ENCODE data around the gene DSCAML1.

DSCAML1 gene

DNA sequence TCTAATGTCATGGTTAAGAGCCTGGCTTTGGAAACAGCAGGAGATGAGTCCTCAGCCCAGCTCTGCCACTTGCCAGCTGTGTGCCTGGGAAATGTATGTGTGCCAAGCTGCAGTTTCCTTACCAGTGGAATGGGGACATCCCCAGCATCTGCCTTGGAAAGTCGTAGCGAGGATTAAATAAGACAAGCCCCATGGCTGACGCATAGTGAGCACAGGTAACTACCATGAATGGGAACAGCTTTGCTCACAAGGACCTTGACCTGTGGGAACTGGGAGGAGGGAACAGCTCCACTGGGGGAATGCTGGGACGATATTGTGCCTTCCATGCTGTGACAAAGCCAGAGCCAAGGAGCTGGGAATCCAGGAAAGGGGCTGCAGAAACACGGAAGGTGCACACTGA is 2.6 kb upstream of the DSCAML1 start:
- no peak for DNase-seq
- ATAC-seq = no peak
- no peak overlapping the region for H3K27ac Mint-ChIP-seq
- H3K9me3 Mint-ChIP-seq = no peaks in the 10 kb centered on the region
- H3K4me3 Mint-ChIP-seq = no peak overlapping the region
- peaks cover 14% of the 10 kb centered on the region for H3K4me1 Mint-ChIP-seq
- H3K36me3 Mint-ChIP-seq (ENCODE audit: low read depth) = no peaks in the 10 kb centered on the region
- H3K27me3 Mint-ChIP-seq = peaks cover 33% of the 10 kb centered on the region

DNA sequence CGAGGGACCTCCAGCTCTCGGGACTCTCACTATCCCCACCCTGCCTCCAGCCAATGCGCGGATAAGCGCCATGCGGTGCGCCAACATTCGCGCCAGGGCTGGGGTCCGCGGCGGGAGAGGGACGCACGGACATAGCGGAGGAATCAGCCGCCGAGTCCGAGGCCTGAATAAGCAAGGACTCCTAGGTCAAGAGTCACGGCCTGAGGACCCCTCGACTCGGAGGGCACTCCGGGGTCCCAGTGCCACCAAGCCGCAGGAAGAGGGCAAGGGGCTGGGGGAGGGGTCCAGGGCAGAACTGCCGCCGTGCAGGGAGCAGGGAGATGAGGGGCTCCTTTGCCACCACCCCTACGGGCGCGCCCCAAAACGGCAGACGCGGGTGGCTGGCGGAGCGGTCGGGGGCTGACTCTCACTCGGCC is 552 bp downstream of the DSCAML1 start:
- H3K4me3 Mint-ChIP-seq = peak overlapping the region; percentile 36
- ATAC-seq (no peak), DNase-seq (no peak)
- H3K27me3 Mint-ChIP-seq = peaks cover 57% of the 10 kb centered on the region
- H3K9me3 Mint-ChIP-seq = no peaks in the 10 kb centered on the region
- peaks cover 14% of the 10 kb centered on the region for H3K4me1 Mint-ChIP-seq
- H3K27ac Mint-ChIP-seq = no peak overlapping the region
- H3K36me3 Mint-ChIP-seq (ENCODE audit: low read depth) = no peaks in the 10 kb centered on the region

DNA sequence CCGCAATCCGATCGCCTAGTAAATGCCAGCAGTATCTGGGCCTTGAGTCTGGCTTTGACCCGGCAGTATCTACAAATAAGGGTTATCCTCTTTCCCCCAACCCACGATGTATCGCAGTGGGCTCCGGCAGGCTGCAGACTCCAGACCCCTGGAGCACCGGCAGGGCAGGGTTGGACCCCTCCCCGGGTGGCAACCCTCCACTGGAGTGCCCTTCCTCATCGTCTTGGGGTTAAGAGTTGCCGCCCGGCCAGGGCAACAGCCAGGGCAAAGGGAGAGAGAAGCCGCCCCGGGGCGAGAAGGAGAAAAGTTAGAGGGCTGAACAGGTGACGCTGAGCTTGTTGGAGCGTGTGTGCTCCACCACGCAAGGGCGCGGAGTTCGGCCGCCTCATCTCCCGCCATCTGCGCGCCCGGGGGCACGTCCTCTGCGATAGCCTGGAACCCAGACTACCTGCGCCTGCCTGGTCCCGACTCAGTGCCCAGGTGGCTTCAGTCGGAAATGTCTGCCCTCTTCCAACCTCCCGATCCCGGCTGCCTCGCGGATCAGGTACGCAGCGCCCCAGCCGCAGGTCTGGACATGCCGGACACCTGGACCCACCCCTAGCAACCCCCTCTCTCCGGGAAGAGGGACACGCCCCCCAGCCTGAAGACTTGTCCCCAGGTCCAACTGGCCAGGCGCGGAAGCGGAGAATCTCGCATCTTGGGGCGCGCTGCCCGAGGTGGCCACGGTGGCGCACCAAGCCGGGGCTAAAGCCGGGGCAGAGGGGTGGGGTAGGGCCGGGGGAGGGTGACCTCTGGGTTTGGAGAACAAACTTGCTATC is 1.2 kb downstream of the DSCAML1 start:
- DNase-seq (no peak), ATAC-seq (no peak)
- Mint-ChIP-seq H3K9me3 (no peaks in the 10 kb centered on the region), H3K27ac (no peak overlapping the region), H3K36me3 (ENCODE audit: low read depth) (no peaks in the 10 kb centered on the region), H3K27me3 (peaks cover 58% of the 10 kb centered on the region), H3K4me3 (peak overlapping the region; percentile 36), H3K4me1 (peaks cover 14% of the 10 kb centered on the region)

DNA sequence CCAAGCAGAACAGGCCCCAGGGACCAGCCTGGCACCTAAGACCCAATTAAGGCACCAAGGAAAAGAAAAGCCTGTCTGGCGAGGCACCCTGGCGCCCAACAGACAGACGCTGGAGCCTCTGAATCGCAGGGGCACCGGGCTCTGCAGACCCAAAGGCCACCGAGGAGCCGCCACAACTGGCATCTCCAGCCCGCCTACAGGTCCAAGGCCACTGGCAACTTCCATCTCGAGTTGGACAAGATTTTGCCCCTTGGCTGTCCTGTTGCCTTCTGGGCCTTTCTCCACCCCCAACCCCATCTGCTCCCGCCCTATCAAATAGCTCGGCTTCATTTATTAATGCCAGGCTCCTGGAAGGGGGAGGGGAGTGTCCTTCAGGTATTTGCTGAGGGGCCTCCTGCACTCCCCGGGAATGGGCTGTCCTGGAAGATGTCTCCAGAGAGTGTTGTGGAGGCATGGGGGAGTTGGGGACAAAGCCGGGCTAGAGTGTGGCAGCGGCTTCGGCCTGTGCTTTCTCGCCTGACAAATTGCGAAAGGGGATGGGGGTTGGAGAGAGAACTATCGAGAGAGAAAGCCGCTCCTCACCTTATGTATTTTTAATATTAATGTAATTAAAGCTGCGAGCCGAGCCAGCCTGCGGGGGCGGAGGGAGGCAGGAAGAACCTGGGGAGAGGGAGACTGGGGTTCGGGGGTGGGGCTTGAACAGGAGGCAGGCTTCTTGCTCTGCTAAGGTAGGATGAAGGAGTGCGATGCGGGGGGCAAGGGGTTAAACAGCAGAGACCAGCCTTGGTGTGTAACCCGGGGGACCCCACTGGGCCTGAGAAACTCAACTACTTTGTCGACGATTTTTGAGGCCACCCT is 2.0 kb downstream of the DSCAML1 start:
- Mint-ChIP-seq H3K4me3 (no peak overlapping the region), H3K4me1 (peaks cover 14% of the 10 kb centered on the region), H3K27ac (no peak overlapping the region), H3K27me3 (peaks cover 63% of the 10 kb centered on the region), H3K36me3 (ENCODE audit: low read depth) (no peaks in the 10 kb centered on the region), H3K9me3 (no peaks in the 10 kb centered on the region)
- DNase-seq (no peak), ATAC-seq (no peak)

DNA sequence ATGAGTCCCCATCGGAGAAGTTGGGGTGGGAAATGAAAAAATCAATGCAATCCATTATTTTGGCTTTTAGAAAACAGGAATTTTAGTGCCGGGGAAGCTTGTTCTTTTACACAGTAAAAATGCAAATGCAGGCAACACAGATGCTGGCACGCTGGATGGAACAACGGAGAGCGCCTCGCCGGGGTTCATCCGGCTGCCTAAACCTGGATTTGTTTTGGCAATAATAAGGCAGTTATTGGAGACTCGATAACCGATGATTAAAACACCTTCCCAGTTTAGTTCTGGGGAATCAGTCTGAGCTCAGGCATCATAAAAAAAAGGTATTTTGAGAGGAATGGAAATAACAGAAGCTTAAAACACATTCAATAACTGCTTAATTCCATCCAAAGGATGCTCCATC is 2.9 kb downstream of the DSCAML1 start:
- H3K4me1 Mint-ChIP-seq = peaks cover 14% of the 10 kb centered on the region
- no peaks in the 10 kb centered on the region for H3K9me3 Mint-ChIP-seq
- ATAC-seq = no peak
- no peak overlapping the region for H3K4me3 Mint-ChIP-seq
- H3K27me3 Mint-ChIP-seq = peaks cover 60% of the 10 kb centered on the region
- no peak for DNase-seq
- no peak overlapping the region for H3K27ac Mint-ChIP-seq
- no peaks in the 10 kb centered on the region for H3K36me3 Mint-ChIP-seq (ENCODE audit: low read depth)

DNA sequence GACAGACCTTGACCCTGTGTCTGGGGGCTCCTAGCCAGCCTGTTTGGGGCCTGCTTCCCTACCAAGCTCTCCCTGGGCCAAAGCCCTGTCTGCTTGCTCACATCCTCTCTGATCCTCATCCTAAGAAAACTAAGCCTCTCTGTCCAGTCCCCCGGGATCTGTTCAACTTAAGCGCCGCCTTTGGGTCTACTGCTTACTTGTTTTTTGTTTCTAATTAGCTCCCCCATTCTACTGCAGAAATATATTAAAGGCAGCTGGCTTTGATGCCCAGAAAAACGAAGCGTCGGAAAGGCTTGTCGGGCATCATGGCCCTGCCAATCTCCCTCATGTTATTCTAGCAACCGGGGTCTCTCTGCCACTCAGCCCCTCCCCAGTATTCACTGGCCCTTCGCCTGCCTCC is 3.4 kb downstream of the DSCAML1 start:
- H3K9me3 Mint-ChIP-seq = no peaks in the 10 kb centered on the region
- H3K36me3 Mint-ChIP-seq (ENCODE audit: low read depth) = no peaks in the 10 kb centered on the region
- DNase-seq = no peak
- no peak overlapping the region for H3K27ac Mint-ChIP-seq
- peaks cover 57% of the 10 kb centered on the region for H3K27me3 Mint-ChIP-seq
- ATAC-seq = no peak
- no peak overlapping the region for H3K4me3 Mint-ChIP-seq
- H3K4me1 Mint-ChIP-seq = peaks cover 14% of the 10 kb centered on the region

DNA sequence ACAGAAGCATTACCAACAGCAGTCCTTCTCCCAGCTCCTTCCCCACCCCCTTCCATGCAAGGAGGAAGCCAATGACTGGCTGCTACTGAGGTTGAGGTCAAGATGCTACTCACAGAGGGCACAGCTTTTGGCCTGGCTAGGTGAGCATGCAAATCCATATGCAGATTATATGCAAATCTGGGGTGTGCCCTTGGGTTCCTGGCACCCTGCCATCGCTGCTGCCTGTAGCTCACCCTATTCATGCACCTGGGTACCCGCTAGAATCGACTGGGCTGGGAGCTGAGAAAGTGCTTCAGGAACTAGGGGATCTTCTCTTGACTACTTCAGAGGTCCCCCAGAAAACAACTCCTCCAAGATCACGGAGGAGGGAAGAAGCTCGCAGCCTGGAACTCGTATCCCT is 4.0 kb downstream of the DSCAML1 start:
- no peak overlapping the region for H3K27ac Mint-ChIP-seq
- no peak for DNase-seq
- no peak overlapping the region for H3K4me3 Mint-ChIP-seq
- ATAC-seq = no peak
- H3K27me3 Mint-ChIP-seq = peaks cover 56% of the 10 kb centered on the region
- H3K36me3 Mint-ChIP-seq (ENCODE audit: low read depth) = no peaks in the 10 kb centered on the region
- no peaks in the 10 kb centered on the region for H3K9me3 Mint-ChIP-seq
- H3K4me1 Mint-ChIP-seq = peaks cover 14% of the 10 kb centered on the region

DNA sequence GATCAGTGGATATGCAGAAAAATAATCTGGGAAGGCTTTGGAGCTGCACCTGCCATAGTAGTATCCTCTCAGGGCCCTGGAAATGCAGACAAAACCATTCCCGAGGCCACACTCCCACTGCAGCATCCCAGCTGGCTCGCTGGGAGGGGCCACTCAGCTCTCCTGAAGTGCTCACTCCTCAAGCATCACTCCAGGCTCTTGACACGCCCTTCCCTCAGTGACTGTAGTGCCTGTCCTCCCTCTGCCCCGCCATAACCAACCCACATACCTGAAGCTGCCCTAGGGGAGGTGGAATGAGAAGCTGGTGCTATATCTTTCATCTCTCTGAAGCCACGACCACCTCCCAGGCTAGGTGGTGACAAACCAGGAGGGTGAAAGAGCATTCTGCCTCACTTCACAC is 4.8 kb downstream of the DSCAML1 start:
- Mint-ChIP-seq H3K36me3 (ENCODE audit: low read depth) (no peaks in the 10 kb centered on the region), H3K4me3 (no peak overlapping the region), H3K4me1 (peaks cover 11% of the 10 kb centered on the region), H3K9me3 (no peaks in the 10 kb centered on the region), H3K27me3 (peaks cover 55% of the 10 kb centered on the region), H3K27ac (no peak overlapping the region)
- no peak for ATAC-seq
- no peak for DNase-seq

DNA sequence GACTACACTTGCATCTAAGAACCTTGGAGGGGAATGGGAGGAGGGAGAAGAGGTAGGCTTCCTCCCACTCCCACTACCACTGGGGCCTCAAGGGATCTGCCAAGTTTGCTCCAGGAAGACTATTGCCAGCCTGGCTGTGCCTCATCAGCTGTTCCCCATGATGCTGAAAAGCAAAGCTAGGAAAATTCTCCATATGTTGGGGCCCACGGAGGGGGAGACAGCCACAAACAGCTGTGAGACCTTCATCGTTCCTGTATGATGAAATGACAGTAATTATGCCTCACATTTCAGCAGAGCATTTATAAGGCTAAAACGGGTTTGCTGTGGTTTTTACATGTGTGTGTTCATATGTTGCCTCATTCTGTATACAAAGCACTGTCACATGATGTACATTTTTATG is 6.7 kb downstream of the DSCAML1 start:
- ATAC-seq (no peak), DNase-seq (no peak)
- no peak overlapping the region for H3K27ac Mint-ChIP-seq
- no peak overlapping the region for H3K4me3 Mint-ChIP-seq
- no peaks in the 10 kb centered on the region for H3K9me3 Mint-ChIP-seq
- peaks cover 3% of the 10 kb centered on the region for H3K4me1 Mint-ChIP-seq
- peaks cover 49% of the 10 kb centered on the region for H3K27me3 Mint-ChIP-seq
- H3K36me3 Mint-ChIP-seq (ENCODE audit: low read depth) = no peaks in the 10 kb centered on the region

DNA sequence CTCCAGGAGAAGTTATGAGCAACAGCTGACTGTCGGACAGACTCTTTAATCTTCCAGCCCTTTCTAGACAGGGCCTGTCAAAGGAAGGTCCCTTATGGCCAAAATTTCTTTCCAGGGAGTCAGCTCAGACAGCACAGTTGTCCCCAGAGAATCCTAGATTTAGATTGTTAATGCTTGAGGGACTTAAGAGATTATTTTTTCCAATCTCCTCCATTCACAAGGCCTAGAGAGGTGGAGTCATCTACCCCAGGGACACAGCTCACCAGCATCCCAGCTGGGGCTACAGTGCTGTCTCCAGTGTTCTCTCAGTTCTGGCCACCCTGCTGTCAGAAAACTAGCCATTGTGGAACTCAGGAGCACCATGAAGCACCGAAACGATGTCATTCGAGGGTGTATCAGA is 7.8 kb downstream of the DSCAML1 start:
- H3K27me3 Mint-ChIP-seq = peaks cover 44% of the 10 kb centered on the region
- ATAC-seq (no peak), DNase-seq (no peak)
- H3K9me3 Mint-ChIP-seq = no peaks in the 10 kb centered on the region
- no peaks in the 10 kb centered on the region for H3K36me3 Mint-ChIP-seq (ENCODE audit: low read depth)
- no peak overlapping the region for H3K27ac Mint-ChIP-seq
- H3K4me1 Mint-ChIP-seq = no peaks in the 10 kb centered on the region
- H3K4me3 Mint-ChIP-seq = no peak overlapping the region

DNA sequence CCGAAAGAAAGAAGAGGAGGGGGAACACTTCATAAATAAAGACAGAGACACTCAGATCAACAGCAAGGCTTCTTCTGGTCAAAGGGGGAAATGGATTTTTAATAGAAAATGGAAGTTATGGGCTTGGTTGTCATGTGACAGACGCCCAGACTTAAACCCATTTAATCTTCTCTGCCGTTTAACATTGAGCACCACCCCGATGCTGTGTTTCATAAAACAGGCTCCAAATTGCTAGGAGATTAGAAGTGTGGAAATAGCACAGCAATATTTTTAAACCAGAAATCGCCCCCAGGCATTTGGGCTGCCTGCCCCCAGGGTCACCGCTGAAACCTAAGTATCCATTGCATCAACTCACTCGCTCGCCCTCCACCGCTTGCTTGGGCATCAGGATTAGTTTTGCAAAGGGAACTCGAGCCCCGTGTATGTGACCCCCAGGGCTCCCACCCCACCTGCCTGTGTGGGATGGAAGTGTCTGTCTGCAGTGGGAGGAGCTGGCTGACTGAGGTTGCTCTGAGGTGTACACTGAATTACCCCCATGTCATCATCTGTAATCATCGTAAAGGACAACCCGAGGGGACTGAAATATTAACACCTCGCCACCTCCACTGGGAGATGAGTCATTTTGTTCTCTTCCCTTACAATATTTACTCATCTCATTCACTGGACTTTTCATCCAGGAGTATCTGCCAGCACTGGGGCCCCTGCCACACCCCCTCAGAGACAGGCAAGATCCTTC is 10.7 kb downstream of the DSCAML1 start:
- H3K4me3 Mint-ChIP-seq = no peak overlapping the region
- no peaks in the 10 kb centered on the region for H3K4me1 Mint-ChIP-seq
- no peaks in the 10 kb centered on the region for H3K9me3 Mint-ChIP-seq
- no peak for DNase-seq
- peaks cover 24% of the 10 kb centered on the region for H3K27me3 Mint-ChIP-seq
- no peak for ATAC-seq
- H3K27ac Mint-ChIP-seq = no peak overlapping the region
- no peaks in the 10 kb centered on the region for H3K36me3 Mint-ChIP-seq (ENCODE audit: low read depth)

DNA sequence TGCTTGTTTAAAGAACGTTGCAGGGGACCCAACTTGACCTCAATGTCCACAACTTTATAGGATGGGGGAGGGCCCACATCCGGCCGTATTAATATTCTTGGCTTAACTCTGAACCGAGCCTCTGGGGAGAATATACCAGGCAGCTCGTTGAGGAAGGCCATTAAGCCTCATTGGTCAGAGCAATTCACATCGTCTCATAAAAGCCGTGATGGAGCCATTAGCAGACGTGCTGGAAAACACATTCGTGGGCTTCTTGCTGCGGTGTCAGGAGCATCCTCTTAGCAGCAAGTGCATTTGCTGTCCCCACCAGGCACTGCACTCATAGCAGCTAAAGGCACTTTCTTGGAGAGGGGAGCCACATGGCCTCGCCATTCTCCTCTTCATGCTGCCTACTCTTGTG is 14.9 kb downstream of the DSCAML1 start:
- Mint-ChIP-seq H3K27ac (no peak overlapping the region), H3K4me3 (no peak overlapping the region), H3K36me3 (ENCODE audit: low read depth) (no peaks in the 10 kb centered on the region), H3K9me3 (no peaks in the 10 kb centered on the region), H3K27me3 (peaks cover 9% of the 10 kb centered on the region), H3K4me1 (no peaks in the 10 kb centered on the region)
- no peak for DNase-seq
- no peak for ATAC-seq

DNA sequence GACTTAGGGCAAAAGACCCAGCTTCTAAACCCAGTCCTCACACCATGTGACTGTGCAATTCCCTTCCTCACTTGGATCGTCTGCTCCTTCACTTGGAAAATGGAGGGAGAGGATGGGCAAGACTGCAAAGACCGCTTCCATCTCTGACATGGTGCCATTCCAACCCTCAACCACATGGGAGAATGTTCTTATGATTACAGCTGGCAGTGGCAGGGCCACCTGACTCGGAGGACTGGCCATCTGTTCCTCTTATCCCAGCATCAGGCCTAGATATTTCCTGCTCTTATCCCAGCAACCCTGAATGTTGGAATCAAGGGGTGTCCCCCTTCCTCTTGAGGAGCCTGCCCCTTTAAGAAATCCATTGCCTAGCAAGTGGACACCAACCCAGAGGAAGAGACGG is 15.4 kb downstream of the DSCAML1 start:
- H3K27me3 Mint-ChIP-seq = peaks cover 9% of the 10 kb centered on the region
- H3K4me3 Mint-ChIP-seq = no peak overlapping the region
- no peaks in the 10 kb centered on the region for H3K36me3 Mint-ChIP-seq (ENCODE audit: low read depth)
- ATAC-seq (no peak), DNase-seq (no peak)
- no peaks in the 10 kb centered on the region for H3K9me3 Mint-ChIP-seq
- H3K27ac Mint-ChIP-seq = no peak overlapping the region
- H3K4me1 Mint-ChIP-seq = no peaks in the 10 kb centered on the region

DNA sequence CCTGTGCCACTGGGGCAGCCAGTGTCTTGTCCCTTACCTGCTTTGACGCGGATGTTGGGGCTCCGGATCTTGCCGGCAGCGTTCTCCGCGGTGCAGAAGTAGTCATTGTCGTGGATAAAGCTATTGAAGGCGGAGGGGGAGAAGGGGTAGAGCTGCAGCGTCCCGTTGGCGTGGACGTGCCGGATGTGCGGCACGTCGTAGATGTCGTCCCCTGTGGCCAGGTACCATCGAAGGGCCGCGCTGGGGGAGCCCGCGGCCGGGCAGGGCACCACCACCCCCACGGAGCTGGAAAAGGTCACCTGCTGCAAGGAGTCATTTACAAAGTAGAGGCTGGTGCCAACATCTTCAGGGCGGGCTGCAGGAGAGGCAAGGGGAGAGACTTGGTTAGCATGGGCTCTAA is 16.6 kb downstream of the DSCAML1 start:
- no peak for DNase-seq
- H3K4me3 Mint-ChIP-seq = no peak overlapping the region
- H3K27me3 Mint-ChIP-seq = peaks cover 7% of the 10 kb centered on the region
- H3K9me3 Mint-ChIP-seq = no peaks in the 10 kb centered on the region
- no peak for ATAC-seq
- H3K36me3 Mint-ChIP-seq (ENCODE audit: low read depth) = no peaks in the 10 kb centered on the region
- no peak overlapping the region for H3K27ac Mint-ChIP-seq
- no peaks in the 10 kb centered on the region for H3K4me1 Mint-ChIP-seq

DNA sequence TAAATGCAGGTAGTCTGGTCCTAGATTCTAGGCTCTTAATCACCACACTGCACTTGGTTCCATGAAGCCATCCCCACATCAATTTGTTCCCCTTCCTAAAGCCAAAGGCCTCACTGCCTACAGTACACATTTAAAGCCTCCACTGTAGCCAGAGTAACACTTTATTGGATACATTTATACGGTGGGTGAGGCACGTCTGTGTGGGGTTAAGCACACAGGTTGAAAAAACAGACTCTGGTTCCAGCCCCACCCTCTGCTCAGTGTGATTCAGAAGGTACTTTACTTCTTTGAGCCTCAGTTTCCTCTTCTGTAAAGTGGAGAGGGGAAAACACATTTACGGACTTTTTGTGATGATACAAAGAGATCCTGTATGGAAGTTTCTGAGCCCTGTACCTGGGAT is 22.5 kb downstream of the DSCAML1 start:
- H3K4me3 Mint-ChIP-seq = no peak overlapping the region
- no peaks in the 10 kb centered on the region for H3K4me1 Mint-ChIP-seq
- H3K27ac Mint-ChIP-seq = no peak overlapping the region
- no peaks in the 10 kb centered on the region for H3K9me3 Mint-ChIP-seq
- H3K27me3 Mint-ChIP-seq = no peaks in the 10 kb centered on the region
- ATAC-seq (no peak), DNase-seq (no peak)
- no peaks in the 10 kb centered on the region for H3K36me3 Mint-ChIP-seq (ENCODE audit: low read depth)
